ENCODE measurements around the gene ARHGAP35.

The ARHGAP35 gene

GRCh38 chr19:46860846-46861690 lies at the start of gene ARHGAP35:
Gene ARHGAP35, plus strand, starts transcription at chr19:46860997. Its CDS starts 57,679 bp downstream, at chr19:46918676.
- peak; percentile 76 for DNase-seq (ENCODE audit: low read depth)

- DNase-seq (ENCODE audit: low read depth) = no peak
Measured at GRCh38 chr19:46812977-46813838, 47.6 kb upstream of the ARHGAP35 start.

GRCh38 chr19:46813839-46814358 lies 46.9 kb upstream of the ARHGAP35 start:
- peak; percentile 53 for DNase-seq (ENCODE audit: low read depth)

GRCh38 chr19:46815833-46816627 lies 44.8 kb upstream of the ARHGAP35 start:
- no peak for DNase-seq (ENCODE audit: low read depth)

- peak; percentile 43 for DNase-seq (ENCODE audit: low read depth)
Measured at GRCh38 chr19:46818812-46819211, 42.0 kb upstream of the ARHGAP35 start.

GRCh38 chr19:46821512-46822409 lies 39.0 kb upstream of the ARHGAP35 start:
- DNase-seq (ENCODE audit: low read depth) = no peak

- peak; percentile 11 for DNase-seq (ENCODE audit: low read depth)
Measured at GRCh38 chr19:46822410-46822787, 38.4 kb upstream of the ARHGAP35 start.

- peak; percentile 16 for DNase-seq (ENCODE audit: low read depth)
Measured at GRCh38 chr19:46823049-46823448, 37.7 kb upstream of the ARHGAP35 start.

GRCh38 chr19:46824890-46825730 lies 35.7 kb upstream of the ARHGAP35 start:
- DNase-seq (ENCODE audit: low read depth) = no peak

- DNase-seq (ENCODE audit: low read depth) = no peak
Measured at GRCh38 chr19:46825731-46826055, 35.1 kb upstream of the ARHGAP35 start.

- DNase-seq (ENCODE audit: low read depth) = peak; percentile 50
Measured at GRCh38 chr19:46828484-46828883, 32.3 kb upstream of the ARHGAP35 start.

- DNase-seq (ENCODE audit: low read depth) = no peak
Measured at GRCh38 chr19:46830864-46831263, 29.9 kb upstream of the ARHGAP35 start.

GRCh38 chr19:46834121-46834520 lies 26.7 kb upstream of the ARHGAP35 start:
- DNase-seq (ENCODE audit: low read depth) = no peak

GRCh38 chr19:46834984-46835383 lies 25.8 kb upstream of the ARHGAP35 start:
- DNase-seq (ENCODE audit: low read depth) = no peak

GRCh38 chr19:46838160-46838559 lies 22.6 kb upstream of the ARHGAP35 start:
- DNase-seq (ENCODE audit: low read depth) = no peak

- DNase-seq (ENCODE audit: low read depth) = no peak
Measured at GRCh38 chr19:46839752-46840497, 20.9 kb upstream of the ARHGAP35 start.

GRCh38 chr19:46840498-46840942 lies 20.3 kb upstream of the ARHGAP35 start:
- peak; percentile 60 for DNase-seq (ENCODE audit: low read depth)

GRCh38 chr19:46841458-46842083 lies 19.2 kb upstream of the ARHGAP35 start:
- DNase-seq (ENCODE audit: low read depth) = peak; percentile 45

- no peak for DNase-seq (ENCODE audit: low read depth)
Measured at GRCh38 chr19:46842791-46843190, 18.0 kb upstream of the ARHGAP35 start.
